CD4-positive, alpha-beta T cell treated with Interleukin-10 for 1 hour (primary cell): ENCODE results near the gene PTPRF.
"Not testable (repeated sequence)": the region's sequence is repeated elsewhere in the genome, so short reads cannot be mapped to it uniquely, and the experiment has no call there.

Source experiments
- DNase-seq: peaks from one replicate; pipeline ENCODE4 v3.0.0-alpha.2; 2020

The PTPRF gene

DNA sequence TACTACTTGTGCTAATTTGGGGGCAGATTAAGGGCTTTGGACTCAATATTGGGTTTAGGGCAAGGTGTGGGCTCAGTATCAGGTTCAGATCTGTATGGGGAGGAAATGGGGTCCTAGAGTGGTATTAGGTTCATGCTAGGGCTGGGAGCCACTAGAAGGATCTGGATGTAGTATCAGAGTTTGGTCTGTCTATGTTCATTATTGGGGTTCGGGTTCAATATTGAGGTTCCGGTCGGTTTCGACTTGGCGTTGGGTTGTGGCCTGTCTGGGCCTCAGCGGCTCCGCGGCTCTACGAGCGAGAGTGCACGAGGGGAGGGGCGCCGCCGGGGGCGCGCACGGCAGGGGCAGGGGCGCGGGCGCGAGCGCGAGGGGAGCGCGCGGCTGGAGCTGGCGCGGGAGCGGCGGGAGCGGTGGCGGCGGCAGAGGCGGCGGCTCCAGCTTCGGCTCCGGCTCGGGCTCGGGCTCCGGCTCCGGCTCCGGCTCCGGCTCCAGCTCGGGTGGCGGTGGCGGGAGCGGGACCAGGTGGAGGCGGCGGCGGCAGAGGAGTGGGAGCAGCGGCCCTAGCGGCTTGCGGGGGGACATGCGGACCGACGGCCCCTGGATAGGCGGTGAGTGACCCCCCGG, at the start of gene PTPRF:
Gene PTPRF (plus strand): TSS at position 401 of the 624 bp plus-strand sequence. CDS start 14,193 bp downstream, outside the sequence.
- DNase-seq: peak; percentile 20

DNA sequence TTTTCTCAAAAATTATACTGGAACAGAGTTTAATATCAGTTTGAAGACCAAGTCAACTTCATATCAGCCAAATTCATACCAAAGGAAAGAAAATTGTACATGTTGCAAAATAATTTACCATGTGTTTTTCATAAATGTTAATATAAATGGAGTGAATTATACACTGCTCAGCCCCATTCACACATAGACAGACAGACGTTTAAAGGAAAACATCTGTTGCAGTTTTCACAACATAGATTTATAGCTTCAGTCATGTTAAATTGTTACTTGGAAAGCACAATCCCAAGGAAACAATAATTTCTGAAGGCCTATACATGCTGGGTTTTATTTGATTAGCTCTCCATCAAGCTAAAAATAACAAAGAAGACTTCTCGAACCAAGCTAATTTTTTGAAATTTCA, 49.2 kb upstream of the PTPRF start:
- DNase-seq: no peak

DNA sequence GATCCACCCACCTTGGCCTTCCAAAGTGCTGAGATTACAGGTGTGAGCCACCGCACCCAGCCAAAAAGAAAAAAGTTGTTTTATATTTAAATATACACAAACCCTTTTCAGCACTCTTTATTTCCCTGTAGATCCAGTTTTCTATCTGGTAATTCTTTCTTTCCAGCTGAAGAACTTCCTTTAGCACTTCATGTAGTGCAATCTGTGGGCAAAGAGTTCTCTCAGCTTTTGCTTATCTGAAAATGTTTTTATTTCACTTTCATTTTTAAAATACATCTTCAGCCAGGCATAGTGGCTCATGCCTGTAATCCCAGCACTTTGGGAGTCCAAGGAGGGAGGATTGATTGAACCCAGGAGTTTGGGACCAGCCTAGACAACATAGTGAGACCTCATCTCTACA, 48.5 kb upstream of the PTPRF start:
- DNase-seq: no peak

- DNase-seq: no peak
Measured at GRCh38 chr1:43484367-43484766, 46.3 kb upstream of the PTPRF start.

- no peak for DNase-seq
Measured at GRCh38 chr1:43488165-43488564, 42.5 kb upstream of the PTPRF start.

DNA sequence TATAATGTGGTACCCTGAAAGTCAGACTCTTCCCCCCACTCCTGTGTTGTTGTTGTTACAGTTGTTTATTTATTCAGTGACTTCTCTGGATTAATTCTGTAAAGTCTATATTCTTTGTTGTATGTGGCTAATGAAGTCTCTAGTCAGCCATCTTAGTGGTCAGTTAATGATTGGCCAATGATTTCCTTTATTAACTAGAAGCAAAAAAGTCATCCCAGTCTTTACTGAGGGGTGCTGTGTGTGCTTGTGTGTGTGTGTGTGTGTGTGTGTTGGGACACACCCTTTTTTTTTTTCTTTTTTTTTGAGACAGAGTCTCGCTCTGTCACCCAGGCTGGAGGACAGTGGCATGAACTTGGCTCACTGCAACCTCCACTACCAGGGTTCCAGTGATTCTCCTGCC, 39.6 kb upstream of the PTPRF start:
- DNase-seq: no peak

GRCh38 chr1:43492826-43493225, 37.9 kb upstream of the PTPRF start:
- no peak for DNase-seq

GRCh38 chr1:43493661-43494450, 36.8 kb upstream of the PTPRF start:
- no peak for DNase-seq

- DNase-seq: no peak
Measured at GRCh38 chr1:43495204-43495603, 35.5 kb upstream of the PTPRF start.

DNA sequence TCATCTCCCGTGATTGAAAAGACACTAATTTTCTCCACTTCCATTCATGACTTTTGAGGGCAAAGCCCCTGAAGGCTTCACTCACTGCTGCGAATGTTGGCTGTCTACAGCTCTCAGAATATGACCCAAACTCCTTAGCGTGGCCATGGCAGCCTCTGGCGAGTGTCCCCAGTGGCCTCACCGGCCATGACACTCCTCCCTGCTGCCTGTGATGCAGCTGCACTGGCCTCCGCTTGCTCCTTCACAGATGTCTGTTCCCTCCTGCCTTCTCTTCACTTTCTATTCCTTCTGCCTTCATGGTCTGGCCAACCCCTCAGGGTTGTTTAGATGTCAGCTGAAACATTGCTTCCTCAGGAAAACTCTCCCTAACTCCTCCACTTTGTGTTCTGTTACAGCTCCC, 30.8 kb upstream of the PTPRF start:
- no peak for DNase-seq

GRCh38 chr1:43501806-43502205, 28.9 kb upstream of the PTPRF start:
- DNase-seq: not testable (repeated sequence)

DNA sequence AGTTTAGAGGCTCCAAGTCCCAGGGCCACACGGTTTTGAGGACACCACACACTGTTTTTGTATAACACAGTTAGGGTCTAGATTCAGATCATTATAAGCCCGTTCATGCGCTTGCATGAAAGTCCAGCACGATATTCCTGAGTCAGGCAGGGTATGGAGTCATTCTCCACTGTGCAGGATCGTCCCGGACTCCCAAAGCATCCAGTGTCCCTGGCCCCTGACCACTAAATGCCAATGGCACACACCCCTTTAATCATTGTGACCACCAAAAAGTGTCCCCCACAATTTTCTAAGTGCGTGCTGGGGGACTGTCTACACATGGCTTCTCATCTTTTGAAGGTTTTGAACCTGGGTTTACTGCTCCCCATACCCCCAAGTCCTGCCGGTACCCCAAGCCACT, 27.1 kb upstream of the PTPRF start:
- no peak for DNase-seq

DNA sequence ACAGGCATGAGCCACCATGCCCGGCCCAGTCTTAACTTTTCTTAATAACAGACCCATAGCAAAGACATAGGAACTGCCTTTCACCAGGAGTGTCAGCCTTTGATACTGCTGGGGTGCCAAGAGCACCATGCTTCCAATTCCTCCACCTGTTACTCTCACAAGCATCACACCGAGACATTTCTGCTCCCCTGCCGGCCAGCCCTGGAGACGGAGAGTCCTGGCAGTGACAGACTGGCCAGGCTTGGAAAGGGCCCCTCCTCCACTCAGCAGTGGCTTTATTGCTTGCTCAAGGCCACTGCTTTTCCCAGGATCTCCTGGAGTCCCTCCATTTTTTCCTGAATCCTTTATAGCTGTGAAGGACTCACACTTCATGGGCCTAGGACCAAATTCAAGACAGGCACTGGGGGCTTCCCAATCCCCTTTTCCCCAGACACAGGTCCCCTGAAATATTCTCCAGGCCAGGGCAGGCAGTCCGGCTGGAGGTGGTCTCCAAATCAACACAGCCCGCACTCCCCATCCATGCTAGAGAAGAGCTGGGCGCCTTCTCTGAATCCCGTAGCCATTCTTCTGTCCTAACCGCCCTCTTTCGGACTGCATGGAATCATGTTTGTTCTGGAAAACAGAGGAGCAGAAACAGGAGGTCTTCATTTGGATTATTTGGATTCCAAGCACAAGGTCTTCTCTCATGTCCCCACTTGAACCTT, 25.5 kb upstream of the PTPRF start:
- no peak for DNase-seq

DNA sequence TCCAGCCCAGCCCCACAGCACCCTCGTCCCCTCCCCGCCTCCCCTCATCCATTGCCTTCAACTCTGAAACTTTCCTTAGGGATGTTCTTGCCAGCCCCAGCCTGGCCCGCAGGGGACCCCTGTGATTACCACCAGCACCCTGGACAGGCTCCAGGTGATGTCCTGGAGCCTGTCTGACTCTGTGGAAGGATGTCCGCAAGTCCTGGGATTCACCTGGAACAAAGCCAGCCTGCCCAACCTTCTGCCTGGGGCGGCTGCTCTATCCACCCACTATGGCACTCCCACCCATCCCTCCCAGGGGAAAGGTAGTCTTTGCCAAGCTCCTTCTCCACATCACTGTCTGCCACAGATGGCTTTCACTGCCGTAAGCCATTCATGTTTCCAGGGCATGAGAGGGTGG, 24.4 kb upstream of the PTPRF start:
- DNase-seq: no peak

DNA sequence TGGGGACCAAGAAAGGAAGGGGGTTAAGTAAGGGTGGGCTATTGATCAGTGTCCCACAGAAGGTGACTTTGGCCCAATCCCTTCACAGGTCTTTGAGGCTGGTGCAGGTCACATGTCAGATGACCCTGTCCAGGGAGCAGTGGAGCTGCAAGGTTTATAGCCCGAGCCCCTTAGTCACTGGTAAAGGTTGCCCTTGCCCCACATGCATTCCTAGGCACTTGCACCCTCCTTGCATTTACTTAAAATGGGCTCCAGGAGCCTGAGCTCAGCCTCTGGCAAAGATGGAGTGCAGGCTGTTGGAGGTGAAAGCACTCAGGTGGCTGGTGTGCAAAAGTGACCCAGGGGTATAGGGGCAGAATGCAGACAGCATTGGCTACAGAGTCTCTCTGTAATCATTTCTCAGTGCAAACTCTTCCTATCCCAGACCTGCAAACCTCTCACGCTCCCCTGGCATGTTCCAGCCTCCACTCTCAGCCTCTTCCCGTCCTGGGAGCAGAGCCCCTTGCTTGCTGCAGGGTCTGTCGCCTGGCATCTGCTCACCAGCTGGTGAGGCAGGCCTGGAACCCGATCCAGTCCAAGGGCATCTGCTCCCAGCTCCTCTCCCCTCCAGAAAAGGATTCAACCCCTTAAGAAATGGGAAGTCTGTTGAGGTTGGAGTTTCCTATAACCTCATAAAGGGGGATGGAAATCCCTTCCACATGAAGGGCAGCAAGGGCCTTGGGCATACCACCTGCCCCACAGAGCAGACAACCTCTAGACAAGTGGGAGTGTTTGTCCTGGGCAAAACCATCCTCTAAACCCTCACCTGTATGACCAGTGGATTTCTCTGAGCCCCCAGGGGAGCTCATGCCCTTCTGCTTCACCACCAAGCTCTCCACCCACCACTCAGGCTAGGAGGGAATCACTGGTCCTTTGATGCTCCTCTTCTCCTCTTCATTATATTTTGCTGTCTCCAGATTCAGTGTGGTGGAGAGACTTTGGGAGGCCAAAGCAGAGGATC, 23.1 kb upstream of the PTPRF start:
- no peak for DNase-seq

GRCh38 chr1:43509007-43509739, 21.5 kb upstream of the PTPRF start:
- DNase-seq: no peak

- no peak for DNase-seq
Measured at GRCh38 chr1:43509740-43510375, 20.8 kb upstream of the PTPRF start.

DNA sequence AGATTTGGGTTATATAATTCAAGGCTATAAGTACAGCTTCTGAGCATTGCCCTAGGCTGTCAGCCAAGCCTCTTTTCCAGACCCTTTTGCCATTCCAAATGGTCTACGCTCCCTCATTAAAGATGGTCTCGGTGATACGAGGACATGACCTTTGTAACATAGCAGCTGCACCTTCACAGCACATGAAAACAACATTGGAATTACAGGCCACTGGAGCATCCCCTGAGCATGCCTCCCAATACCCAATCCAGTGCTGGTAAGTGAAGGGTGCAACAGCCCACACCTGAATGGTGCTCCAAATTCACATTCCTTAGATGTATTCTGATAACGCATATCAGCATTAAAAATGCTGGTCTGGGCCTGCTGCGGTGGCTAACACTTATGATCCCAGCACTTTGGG, 20.1 kb upstream of the PTPRF start:
- DNase-seq: no peak

DNA sequence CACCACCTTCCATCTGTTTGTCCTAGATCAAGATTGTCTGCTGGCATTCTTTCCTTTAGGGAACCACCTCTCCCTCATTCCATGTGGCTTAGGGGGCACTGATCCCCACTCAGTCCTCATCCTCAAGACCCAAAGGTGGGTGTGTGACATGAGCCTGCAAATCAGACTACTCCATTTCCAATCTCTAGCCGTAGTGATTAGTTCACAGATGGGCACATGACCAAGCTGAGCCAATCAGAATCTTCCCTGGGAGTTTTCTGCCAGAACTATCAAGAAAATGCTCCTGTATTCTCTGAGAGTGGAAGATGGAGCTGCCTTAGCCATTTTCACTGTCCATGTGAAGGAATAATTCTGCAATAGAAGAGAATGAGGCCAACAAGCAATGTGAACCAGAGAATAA, 19.3 kb upstream of the PTPRF start:
- no peak for DNase-seq

DNA sequence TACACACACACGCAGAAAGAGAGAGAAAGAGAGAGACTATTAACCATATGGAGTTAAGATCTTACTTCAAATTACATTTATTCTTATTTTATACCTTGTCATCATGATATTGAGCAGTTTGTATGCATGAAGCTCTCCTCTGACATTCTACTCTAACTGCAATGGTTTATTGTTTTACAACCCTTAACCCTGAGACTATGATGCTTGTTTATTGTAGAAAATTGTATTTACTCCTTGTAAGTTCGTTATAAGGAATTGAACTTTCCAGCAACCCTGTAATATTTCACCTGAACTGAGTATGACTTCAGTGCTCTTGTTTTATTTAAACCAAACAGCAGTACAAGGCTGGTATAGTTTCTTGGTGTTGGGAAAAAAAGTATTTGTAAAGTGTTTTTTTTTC, 18.6 kb upstream of the PTPRF start:
- DNase-seq: no peak

- DNase-seq: no peak
Measured at GRCh38 chr1:43512681-43513080, 18.0 kb upstream of the PTPRF start.
